ENCODE measurements around the gene PHPT1. TPM values are rescaled to one million over a fixed set of nuclear protein-coding genes. Genes with fewer than 3 reads are reported as not detected.
"Not testable (repeated sequence)": the region's sequence is repeated elsewhere in the genome, so short reads cannot be mapped to it uniquely, and the experiment has no call there.

PHPT1 gene
- total RNA-seq, result 89.6 TPM
- long read RNA-seq, transcript PHPT1-204 (2 exons, 627 nt), result minor isoform, 7 of 43 reads
- long read RNA-seq, transcript PHPT1-201 (3 exons, 890 nt), result major isoform, 16 of 43 reads
- long read RNA-seq, partial matches to known transcripts, result 1 of 43 reads
- long read RNA-seq, other reads (novel, unspliced or antisense), result 18 of 43 reads

DNA sequence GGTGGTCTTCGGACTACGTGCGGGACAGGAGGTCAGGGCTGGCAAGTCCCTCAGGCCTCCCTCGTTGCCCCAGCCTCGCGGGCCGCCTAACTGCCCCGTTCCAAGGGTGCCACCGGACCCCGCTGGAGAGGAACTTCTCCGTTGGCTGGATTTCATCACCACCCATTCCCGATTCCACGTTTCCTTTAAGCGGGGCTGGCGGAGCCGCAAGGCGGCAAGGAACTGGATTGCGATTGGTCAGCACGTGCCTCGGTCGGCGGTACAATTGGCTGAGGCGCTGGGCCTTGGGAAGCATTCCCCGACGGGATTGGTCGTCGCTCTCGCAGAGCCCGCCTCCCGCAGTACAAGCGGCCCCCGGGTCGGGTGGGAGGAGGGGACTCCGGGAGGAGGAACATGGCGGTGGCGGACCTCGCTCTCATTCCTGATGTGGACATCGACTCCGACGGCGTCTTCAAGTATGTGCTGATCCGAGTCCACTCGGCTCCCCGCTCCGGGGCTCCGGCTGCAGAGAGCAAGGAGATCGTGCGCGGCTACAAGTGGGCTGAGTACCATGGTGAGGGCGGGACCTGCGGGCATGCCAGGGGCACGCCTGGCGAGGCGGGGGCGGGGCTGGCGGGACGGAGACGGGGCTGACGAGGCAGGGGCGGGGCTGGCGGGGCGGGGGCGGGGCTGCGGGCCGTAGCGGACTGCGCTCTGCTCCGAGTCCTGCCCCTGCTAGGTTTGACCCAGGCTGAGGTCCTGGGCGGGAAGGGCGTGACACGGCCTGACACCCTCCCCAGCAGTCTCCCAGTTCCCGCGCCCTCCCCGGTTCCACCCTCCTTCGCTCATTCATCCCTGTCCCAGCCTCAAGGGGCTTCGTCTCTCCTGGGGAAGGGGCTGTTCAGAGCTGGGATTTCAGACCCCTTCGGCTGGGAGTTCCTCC is at the start of gene PHPT1:
Gene PHPT1 (plus strand): TSS at position 372 of the 922 bp plus-strand sequence. CDS start 22 bp downstream, at position 394.
- DNase-seq (ENCODE audit: low spot score), result peak; percentile 100

DNA sequence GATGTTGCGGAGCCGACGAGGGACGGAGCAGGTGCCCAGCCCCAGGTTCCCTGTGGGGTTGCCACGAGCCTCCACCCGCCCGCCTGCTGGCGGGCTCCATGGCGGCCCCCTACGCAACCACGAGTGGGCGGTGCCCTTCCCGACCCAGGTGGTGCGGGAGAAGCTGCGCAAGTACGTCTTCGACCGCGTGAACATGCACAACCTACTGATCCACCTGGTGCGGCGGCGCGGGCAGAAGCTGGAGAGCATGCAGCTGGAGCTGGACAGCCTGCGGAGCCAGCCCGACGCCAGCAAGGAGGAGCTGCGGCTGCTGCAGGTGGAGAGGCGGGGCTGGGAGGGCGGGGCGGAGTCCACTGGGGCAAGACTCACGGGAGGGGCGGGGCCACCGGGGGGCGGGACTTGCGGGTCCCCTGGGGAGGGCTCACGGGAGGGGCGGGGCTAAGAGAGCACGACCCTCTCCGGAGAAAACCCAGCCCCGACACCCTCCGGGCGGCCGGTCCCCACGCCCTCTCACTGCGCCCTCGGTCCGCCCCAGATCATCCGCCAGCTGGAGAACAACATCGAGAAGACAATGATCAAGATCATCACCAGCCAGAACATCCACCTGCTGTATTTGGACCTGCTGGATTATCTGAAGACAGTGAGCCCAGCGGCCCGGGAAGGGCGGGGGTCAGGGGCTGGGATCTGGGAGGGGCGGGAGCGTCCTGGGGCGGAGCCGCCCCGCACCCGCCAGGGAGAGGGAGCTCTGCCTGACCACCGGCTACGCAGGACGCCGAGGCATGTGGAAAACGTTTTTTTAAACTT is 49.2 kb upstream of the PHPT1 start:
- DNase-seq (ENCODE audit: low spot score), result no peak

DNA sequence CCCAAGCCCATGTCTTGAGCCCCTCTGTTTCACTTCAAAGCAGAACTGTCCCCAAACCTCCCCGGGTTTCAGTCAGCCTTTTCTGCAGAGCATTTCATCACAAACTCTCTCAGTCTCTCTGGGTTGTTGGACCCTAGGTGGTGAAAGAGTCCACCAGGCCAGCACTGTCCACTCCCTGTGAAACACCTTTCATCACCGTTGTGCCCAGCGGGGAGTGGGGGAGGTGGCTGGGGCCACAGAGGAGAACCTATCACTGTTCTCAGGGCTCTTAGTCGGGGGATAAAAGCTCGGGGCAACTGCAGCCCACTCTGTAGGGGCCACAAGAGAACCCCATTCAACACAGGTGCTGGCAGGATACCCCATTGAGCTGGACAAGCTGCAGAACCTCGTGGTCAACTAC is 46.9 kb upstream of the PHPT1 start:
- DNase-seq (ENCODE audit: low spot score), result no peak

DNA sequence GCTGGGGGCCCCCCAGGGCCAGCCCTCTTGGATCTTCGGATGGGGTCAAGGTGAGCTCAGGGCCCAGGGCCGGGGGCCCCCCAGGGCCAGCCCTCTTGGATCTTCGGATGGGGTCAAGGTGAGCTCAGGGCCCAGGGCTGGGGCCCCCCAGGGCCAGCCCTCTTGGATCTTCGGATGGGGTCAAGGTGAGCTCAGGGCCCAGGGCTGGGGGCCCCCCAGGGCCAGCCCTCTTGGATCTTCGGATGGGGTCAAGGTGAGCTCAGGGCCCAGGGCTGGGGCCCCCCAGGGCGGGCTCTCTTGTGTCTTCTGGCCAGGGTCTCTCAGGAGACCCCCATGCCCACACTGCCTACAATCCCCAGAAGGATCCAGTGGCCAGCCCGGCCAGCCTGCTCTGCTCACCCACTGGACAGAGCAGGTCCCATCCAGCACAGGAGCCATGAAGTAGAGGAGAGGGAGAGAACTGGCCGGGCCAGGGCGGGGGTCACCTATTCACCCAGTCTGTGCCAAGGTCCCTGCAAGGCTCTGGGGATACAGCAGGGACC is 46.1 kb upstream of the PHPT1 start:
- DNase-seq (ENCODE audit: low spot score), result not testable (repeated sequence)

DNA sequence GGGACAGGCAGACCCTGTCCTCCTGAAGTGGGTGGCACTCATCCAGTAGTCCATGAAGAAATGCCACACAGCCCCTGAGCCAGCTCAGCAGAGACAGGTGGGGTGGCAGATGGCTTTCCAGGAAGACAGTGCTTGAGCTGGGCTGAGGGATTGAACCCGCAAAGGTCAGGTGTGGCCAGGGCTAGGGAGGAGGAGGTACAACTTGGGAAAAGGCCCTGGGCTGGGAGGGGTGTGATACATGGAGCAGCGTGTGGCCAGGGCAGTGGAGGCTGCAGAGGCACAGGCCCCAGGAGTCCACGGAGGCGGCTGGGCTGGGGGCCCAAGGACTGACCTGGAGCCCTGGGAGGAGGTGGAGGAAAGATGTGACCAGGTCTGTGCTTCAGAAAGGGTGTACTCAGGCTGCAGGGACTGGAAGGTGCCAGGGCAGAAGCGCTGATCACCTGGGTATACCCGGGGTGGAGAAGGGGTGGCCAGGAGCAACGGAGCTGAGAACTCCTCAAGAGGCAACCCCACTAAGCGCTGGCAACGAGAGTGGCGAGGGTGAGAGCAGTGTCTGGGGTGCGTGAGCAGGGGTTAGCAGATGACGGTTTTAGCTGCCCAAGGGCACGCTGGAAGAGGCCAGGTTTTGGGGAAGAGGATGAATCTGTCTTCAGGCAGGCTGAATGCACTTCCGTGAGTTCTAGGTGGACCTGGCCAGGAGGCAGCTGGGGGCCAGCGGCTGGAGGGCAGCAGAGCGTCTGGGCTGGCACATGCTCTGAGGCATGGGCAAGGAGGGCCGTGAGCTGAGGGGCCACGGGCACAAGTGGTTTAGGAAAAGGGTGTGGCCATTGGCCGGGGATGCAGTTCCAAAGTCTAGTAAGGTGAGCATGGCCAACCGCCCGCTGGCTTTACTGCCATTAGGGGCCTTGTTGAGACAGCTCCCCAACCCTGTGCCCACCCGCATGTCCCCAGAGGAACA is 45.4 kb upstream of the PHPT1 start:
- DNase-seq (ENCODE audit: low spot score), result no peak

DNA sequence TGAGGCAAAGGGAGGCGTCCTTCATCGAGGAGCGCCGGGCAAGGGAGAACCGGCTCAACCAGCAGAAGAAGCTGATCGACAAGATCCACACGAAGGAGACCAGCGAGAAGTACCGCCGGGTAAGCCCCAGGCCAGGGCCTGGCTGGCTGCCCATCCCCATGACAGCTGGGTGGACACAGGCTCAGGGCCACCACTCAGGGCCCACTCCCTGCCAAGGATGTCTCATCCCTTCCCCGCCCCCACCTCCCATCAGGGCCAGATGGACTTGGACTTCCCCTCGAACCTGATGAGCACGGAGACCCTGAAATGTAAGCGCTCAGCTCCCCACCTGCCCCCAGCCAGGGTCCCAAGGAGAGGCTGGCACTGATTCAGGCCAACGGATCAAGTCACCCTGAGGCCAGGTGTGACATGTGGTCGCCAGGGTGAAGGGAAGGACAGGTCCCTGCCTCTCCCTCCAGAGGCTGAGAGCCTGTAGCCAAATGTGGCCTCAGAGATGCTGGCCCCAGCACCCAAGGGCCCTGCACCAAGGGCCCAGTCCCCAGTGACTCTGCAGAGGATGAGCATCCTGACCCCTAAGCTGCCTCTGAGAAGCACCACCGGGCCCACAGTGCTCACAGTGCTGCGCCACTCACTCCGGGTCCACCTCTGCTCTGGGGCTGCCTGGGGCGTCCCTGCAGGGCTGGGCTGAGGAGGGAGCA is 44.6 kb upstream of the PHPT1 start:
- no peak for DNase-seq (ENCODE audit: low spot score)

DNA sequence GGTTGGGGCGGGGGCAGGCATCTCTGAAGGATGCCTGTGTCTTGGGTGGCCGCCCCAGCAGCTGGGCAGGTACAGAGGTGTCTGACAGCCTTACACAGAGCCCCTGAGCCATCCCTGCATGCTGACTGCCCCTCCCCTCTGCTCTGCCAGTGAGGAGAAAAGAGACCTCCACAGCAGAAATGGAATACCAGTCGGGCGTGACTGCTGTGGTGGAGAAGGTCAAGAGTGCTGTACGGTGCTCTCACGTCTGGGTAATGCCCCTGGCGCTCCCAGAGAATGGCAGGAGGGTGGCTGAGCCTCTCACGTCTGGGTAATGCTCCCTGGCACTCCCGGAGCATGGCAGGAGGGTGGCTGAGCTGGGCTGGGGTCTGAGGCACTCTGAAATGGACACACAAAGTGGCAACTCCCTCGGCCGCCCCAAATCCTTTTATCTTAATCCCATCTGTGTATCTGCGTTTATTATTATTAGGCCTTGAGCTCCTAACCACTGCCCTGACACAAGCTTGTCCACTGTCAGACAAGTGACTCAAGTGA is 43.9 kb upstream of the PHPT1 start:
- no peak for DNase-seq (ENCODE audit: low spot score)

DNA sequence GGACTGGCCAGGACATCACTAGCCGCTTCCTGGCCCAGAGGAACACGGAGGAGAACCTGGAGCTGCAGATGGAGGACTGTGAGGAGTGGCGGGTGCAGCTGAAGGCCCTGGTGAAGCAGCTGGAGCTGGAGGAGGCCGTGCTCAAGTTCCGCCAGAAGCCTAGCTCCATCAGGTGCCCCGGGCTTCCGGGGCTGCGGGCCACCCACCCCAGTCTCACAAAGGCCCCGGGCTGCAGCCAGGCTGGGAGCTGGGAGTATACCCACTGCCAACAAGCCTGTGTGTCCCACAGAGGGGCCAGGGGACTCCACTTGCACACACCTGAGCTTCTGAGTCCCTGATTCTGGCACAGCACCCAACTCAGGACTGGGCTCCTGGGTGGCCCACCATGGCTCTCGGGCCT is 43.1 kb upstream of the PHPT1 start:
- DNase-seq (ENCODE audit: low spot score), result no peak

DNA sequence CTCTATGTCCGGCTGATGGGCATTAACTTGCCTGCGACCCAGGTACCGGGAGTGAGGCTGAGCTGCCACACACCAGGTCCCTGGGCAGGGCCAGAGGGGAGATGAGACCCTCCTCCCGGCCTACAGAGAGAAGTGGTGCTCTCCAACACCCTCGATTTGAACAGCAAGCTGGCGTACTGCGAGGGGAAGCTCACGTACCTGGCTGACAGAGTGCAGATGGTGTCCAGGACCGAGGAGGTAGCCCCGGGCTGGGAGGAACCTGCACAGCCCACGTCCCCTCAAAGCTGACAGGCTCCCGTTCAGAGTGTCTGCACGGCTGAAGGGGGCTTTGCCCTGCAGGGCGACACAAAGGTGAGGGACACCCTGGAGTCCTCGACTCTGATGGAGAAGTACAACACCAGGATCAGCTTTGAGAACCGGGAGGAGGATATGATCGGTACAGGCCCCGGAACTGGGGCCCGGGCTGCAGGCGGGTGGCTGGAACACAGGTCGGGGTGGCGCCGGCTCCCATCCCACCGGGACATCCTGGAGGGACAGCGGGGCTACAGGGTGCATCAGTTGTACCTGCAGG is 42.5 kb upstream of the PHPT1 start:
- DNase-seq (ENCODE audit: low spot score), result no peak

DNA sequence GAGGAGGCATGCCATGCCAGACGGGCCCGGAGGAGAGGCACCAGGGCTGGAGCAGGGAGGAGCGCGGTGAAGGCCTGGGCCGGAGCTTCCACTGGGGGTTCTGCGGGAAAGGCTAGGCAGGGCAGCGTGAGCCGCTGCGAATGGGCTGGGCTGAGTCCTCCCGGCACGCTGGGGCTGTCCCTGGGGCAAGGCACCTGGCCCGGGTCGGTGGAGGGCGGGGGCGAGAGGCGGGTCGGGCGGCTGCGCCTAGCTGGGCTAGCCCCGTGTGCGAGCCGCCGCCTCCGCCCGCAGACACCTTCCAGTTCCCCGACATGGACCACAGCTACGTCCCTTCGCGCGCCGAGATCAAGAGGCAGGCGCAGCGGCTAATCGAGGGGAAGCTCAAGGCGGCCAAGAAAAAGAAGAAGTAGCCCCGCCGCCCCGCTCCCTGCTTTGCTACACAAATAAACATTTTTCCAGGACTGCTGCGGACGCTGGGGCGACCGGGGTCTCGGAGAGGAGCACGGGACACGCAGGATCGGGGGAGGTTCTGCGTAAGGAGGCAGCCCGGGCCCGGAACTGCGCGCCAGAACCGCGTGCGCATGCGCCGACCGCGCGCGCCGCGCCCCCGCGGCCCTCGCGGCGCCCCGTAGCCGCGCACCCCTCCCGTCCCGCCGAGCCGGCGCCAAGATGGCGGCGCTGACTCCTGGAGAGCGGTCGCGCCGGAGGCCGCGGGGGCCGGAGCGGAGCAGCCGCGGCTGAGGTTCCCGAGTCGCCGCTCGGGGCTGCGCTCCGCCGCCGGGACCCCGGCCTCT is 41.7 kb upstream of the PHPT1 start, which contains the start of gene RABL6:
Gene RABL6 (plus strand): TSS at position 668 of the 794 bp plus-strand sequence. CDS start 249 bp downstream, outside the sequence.
- peak; percentile 93 for DNase-seq (ENCODE audit: low spot score)

DNA sequence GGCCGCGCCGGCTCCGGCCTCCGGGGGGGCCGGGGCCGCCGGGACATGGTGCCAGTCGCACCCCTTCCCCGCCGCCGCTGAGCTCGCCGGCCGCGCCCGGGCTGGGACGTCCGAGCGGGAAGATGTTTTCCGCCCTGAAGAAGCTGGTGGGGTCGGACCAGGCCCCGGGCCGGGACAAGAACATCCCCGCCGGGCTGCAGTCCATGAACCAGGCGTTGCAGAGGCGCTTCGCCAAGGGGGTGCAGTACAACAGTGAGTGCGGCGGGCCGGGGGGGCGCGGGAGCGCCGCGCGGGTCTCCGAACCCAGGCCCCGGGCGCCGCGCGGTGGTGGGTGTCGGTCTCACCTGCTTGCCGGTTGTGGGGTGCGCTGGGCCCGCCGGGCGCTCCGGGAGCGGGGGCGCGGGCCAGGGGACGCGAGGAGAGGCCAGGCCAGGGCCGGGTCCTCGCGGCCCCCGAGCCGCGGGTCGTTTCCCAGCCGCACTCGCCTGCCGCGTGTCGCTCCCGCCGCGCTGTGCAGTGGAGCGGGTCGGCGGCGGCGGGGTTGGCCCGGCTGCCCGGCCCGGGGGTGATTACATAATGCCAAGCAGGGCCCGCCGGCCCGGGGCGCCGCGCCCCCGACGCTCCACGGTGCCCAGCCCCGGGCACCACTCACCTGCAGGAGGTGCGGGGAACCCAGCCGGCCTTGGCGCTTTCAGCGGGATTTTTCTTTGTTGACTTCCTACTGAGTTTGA is 41.0 kb upstream of the PHPT1 start:
- no peak for DNase-seq (ENCODE audit: low spot score)

DNA sequence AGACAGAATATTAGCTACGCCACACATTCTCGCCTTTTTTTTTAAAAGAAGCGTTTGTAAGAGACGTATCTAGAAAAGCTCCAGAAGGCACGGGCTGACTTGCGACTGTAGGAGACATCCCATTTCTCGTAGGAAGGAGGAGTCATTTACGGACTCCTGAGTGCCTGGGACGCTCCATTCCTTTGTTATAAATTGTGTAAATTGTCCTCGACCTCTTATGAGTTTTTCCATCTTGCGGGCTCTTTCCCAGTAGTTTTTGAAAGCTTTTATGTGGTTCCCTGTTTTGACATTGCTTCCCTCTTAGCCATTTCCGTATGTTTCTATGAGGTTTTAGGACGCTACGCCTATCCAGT is 40.4 kb upstream of the PHPT1 start:
- no peak for DNase-seq (ENCODE audit: low spot score)

DNA sequence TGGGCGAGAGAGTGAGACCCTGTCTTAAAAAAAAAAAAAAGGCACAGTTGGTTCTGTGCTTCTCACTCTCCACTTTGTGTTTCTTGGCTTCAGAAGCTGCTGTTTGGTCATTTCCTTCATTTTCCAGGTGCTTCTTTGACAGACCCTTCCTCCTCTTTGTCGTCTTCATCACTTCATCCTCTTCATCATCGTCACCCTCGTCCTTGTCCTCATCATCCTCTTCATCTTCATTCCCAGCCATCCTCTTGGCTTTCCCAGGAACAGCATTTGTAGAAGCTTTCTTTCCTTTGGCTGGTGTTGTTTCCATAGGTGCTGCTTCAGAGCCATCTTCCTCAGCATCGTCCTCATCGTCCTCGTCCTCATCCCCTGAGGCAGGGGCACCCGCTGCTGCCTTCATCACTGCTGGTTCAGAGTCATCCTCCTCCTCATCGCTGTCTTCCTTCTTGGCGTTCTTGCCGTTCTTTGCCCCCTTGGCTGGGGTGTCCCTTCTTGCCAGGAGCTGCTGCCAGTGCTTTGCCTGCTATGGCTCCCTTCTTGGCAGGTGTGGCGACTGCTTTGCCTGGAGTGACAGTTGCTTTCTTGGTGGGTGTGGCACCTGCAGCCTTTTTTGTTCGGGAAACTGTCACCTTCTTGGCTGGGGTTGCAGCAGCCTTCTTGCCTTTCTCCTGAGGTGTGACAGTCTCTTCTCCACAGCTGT is 34.3 kb upstream of the PHPT1 start:
- DNase-seq (ENCODE audit: low spot score), result no peak

DNA sequence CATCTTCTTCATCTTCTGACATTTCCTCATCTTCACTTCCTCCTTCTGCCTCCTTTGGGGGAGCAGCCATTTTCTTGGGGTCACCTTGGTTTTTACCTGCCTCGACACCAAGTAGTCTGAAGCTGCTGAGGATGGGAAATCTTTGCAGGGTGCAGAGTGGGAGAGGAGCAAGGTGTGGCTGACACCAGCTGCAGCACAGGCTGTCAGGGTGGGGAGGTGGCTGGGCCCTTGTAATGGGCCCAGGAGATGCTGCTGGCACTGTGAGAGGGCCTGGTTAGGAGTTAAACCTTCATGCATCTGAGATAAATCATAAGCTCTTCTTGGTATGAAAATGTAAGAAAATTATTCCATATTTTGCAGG is 33.8 kb upstream of the PHPT1 start:
- DNase-seq (ENCODE audit: low spot score), result no peak

DNA sequence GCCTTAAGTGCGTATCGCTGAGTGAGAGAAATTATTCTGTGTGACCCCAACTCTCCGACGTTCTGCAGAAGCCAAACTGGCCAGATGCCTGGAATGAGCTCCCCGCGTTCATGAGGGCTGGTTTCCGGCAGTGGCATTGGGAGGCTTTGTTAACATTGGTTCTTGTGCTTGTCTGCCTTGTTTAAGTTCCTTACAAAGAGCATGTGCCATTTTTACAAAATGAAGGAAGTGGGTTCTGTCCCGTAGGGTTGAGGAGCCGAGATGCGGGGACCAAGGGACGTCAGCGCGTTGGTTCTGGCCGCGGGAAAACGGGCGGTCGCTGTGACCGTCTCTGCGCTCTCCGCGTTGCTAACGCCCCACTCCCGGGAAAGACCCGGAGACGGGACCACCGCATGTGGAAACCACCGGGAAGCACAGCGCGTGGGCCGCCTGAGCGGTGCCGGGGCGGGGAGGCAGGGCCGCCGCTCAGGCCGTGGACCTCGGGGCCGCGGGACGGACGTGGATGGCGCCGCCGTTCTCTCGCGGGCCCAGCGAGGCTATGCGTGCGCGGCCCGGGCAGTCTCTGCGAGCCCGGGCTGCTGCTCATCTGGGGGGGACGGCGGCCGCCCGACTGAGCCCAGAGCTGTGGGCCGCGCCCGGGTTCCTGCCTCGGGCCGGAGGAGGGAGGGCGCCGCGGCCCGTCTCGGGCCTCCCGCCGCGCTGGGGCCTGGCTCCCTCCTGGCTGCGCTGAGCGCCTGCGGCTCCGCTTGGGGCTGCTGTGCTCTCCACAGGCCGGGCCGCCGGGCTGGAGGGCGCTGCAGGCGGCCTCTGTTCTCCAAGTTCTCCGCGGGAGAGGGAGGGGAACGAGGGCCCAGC is 28.0 kb upstream of the PHPT1 start:
- no peak for DNase-seq (ENCODE audit: low spot score)
